NCI-H1436 treated with DMSO at 0.1 percent for 48 hours (cell line): ENCODE results near the gene RIOX2.

Experiments
- DNase-seq: peaks from one replicate; lab custom pipeline; 2025; lab: John Stamatoyannopoulos, UW

Gene RIOX2

DNA sequence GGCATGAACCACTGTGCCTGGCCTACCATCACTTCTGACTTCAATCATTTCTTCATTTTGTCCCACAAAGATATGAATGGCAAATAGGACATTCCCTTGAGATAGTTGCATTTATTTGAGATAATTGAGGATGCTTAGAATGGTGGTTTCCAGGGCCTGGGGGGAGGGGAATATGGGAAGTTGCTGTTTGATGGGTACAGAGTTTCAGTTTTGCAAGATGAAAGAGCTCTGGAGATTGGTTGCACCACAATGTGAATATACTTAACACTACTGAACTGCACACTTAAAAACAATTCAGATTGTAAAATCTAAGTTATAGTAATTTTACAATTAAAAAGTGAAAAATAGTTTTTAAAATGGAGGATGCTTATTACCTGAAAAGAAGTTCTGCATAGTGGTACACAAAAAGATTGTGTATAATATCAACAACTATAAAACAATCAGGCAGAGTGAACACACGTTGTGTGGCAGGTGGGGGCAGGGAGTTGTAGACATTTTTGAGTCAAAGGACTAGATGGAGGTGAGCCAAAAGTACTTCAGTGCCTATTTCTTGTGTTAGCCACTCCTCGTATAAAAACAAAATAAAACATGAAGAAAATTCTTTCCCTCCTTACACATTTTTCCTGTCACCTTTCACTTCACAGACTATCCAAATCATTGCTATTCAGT is 18.5 kb upstream of the RIOX2 start:
- DNase-seq, result no peak

GRCh38 chr3:97988784-97989568 is 16.7 kb upstream of the RIOX2 start:
- DNase-seq, result no peak

- DNase-seq, result no peak
Measured at GRCh38 chr3:97987306-97987705, 15.1 kb upstream of the RIOX2 start.

GRCh38 chr3:97983933-97984491 is 11.8 kb upstream of the RIOX2 start:
- no peak for DNase-seq

DNA sequence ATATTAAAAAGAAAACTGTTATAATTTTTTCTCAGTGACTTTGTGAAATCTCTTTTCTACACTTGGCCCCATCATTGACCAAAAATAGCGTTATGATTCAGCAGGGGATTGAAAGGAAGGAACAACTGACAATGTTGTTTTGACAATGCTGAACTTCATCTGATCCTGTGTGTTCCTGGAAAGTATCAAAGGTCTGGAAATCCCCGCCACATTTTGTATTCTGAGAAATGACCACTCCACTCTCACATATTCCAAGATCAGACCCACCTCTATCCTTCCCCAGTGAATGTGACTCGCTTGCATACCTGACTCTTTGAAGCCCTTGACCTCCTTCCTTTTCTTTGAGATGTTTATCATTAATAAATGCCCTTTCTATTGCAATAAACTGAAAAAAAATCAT is 9.7 kb upstream of the RIOX2 start:
- DNase-seq, result no peak

DNA sequence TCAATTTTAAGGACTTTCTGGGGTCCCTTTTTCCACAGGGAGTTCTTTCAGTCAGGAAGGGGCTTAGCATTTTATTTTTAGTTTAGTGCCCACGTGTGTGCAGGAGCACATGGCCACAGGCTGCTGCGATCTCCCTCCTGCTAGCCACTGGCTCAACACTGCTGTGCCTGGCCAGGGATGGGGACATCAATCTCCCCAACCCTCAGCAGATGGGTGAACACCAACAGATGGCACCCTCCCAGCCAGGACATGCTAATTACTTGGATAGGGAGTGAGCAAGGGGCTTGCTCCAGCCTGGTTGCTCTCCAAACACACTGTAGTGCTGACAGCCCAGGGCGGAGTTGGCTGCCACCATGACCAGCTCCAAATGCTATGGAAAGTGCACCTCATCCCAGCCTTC is 7.4 kb upstream of the RIOX2 start:
- DNase-seq, result no peak

DNA sequence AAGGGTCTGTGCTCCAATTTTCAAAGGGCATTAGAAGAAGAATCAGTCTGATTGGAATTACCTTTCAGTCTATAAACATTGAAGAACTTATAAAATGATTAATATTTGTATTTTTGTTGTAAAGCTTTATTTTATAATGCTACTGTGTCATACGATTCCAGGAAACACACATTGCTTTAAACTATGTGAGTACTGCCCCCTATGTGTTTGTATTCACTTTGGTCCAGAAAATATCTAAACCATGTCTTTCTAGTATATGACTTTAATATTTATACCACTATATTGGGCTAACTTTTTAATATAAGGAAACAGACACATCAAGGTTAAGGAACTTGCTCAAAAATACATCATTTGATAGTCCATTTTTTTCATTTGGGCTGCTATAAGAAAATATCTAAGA is 3.2 kb upstream of the RIOX2 start:
- no peak for DNase-seq

- no peak for DNase-seq
Measured at GRCh38 chr3:97974996-97975395, 2.8 kb upstream of the RIOX2 start.

GRCh38 chr3:97972976-97973375 is 745 bp upstream of the RIOX2 start:
- no peak for DNase-seq

DNA sequence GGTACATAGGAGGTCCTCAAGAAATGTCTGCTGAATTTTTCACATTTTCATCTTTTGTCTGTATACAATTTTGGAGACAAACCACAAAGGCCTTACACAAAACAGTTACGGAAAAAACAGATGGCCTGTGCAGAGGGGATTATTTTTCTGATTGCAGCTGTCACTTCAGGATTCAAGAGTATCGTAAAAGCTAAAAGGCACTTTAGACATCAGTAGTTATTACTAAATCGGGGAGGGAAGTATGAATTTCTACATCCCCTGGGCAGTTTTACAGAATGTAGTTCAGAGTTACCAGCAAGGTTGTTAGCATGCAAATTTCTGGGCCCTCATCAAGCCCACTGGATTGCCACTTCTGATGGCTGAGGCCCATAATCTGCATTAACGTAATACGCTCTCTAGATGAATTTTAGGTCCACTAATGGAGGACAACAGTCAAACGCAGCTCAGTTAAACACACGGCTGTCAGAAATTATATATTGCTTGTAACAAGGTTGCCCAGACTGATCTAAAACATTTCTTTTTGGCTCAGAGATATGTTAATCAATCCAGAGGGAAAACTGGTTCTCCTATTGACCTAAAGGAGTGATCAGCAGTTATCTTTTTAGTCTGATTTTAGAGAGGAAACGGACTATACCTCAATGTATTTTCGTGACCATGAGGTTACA is 1.1 kb downstream of the RIOX2 start:
- no peak for DNase-seq

GRCh38 chr3:97970156-97970555 is 2.1 kb downstream of the RIOX2 start:
- DNase-seq, result no peak

DNA sequence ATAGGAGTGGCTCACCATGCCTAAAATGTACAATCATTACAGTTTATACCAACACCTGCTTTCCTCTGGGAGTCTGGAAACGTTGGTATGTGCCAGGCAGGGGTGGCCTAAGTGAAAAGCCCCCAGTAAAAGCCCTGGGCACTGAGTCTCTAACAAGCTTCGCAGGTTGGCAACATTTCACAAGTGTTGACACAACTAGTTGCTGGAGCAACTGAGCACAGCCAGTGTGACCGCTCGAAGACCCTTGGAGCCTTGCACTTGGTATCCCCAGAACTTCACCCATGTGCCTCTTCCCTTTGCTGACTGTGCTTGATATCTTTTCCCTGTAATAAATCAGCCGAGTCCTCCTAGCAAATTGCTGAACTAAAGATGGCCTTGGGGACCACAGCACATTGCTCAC is 2.7 kb downstream of the RIOX2 start:
- DNase-seq, result no peak

- no peak for DNase-seq
Measured at GRCh38 chr3:97968376-97968775, 3.9 kb downstream of the RIOX2 start.

DNA sequence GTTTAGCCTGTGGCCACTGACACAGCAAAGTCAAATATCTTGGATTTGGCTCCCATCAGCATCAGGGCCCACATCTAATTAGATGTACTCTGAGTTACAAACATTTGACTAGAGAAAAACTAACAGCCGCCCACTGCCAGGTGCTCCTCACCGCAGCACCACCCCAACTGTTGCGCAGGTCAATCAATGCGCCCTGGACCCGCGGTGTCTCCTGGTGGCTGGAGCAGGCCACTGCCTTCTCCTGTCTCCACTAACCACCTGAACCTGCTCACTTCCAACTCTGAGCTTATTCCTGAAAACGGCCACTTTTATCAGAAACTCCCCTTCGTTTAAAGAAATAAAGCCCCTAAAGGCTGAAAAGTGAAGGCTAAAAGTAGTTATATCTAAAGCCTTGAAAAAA is 4.3 kb downstream of the RIOX2 start:
- DNase-seq, result no peak

GRCh38 chr3:97960993-97961766 is 11.1 kb downstream of the RIOX2 start:
- DNase-seq, result no peak

- DNase-seq, result no peak
Measured at GRCh38 chr3:97960551-97960950, 11.7 kb downstream of the RIOX2 start.

DNA sequence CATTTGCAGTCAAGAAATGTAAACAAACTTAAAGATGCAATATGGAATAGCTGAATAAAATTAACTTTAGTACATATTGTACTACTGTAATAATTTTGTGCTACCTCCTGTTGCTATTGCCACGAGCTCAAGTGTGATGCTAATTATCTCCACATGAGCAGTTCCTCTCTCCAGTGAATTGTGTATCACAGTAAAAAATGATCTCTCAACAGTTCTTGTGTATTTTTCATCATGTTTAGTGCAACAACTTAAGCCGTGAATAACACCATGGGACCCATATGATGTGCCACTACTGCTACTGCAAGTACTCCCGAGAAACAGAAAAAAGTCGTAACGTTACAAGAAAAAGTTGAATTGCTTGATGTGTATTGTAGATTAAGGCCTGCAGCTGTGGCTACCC is 12.4 kb downstream of the RIOX2 start:
- DNase-seq, result no peak

DNA sequence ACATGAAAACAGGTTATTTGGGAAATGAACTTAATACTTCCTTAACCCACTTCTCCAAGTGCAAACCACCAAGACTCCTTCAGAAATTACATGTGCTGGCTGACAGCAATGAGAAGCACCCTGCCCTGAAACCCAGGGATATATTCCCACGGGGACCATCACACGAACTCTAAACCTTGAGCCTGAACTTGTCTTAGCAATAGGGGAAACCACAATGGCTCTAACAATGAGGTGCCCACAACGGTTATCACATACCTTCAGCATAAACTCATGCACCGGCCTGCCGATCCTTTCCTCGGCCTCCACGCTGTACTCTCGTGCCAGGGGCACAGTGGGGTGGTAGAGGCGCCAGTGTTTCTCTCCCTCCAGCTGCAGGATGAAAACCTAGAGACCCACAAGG is 13.4 kb downstream of the RIOX2 start:
- DNase-seq, result no peak

- no peak for DNase-seq
Measured at GRCh38 chr3:97958396-97958795, 13.8 kb downstream of the RIOX2 start.

DNA sequence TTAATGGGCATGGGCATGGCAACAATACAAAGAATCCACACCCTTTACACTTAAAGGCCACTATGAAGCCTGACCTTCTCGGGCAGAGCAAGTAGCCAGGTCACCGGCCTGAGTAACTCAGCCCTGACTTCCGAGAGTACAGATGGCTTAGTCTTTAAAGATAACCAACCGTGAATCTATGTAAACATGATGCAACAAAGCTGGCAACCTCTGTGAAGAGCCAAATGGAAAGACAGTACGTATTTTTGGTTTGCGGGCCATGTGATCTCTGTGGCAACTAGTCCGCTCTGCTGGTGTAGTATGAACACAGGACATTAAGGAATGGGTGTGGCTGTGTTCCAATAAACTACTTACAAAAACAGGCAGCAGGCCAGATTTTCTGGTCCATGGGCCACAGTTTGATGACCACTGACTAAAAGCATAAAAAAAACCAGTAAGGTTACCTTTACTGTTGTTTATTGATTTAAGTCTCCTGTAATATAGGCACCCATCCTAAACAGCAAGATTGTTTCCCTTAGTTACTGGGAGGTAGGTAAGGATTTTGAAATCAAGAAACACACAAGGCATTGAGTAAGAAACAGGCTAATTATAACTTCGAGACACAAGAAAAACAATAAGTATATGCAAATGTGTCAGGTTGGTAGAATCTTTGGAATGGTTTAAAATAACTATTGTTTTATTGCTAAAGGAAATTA is 14.5 kb downstream of the RIOX2 start:
- no peak for DNase-seq

DNA sequence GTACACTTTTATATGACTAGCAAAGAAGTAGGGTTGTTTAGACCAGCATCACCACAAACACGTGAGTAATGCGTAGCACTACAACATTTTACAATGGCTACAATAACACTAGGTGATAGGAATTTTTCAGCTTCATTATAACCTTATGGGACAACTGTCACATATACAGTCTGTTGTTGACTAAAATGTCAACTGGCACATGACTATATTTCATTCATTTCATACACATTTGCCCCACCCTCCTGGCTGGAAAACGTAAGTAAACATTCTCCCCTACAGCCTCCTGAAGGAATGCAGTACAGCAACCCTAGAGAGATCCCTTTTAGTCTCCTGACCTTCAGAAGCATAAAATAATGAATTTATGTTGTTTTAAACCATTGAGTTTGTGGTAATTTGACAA is 16.2 kb downstream of the RIOX2 start:
- DNase-seq, result no peak
